GM12878 (cell line): ENCODE results near the gene ADAMTS14.

Experiments
- CBX5 ChIP-seq: sonication (generic); IDR thresholded peaks from 2 replicates; pipeline ENCODE4 v1.6.1; 2016; ENCODE audit warnings: low read depth, moderate library complexity, mild to moderate bottlenecking, inconsistent platforms
- HCFC1 ChIP-seq: fragments of 150-350 bp; IDR thresholded peaks from 2 replicates; pipeline ENCODE4 v1.6.1; 2014; ENCODE audit warnings: low read length
- NRF1 ChIP-seq: conservative IDR thresholded peaks from 2 replicates; pipeline ENCODE4 v1.6.1; 2011; ENCODE audit warnings: mild to moderate bottlenecking, low read depth, low read length, improper control_type of control experiment
- POLR2A ChIP-seq: IDR thresholded peaks from 2 replicates; pipeline ENCODE4 v1.6.1; 2011; ENCODE audit warnings: low read depth, mild to moderate bottlenecking, low read length
- POLR2AphosphoS5 ChIP-seq: IDR thresholded peaks from 2 replicates; pipeline ENCODE4 v1.6.1; 2011; ENCODE audit warnings: mild to moderate bottlenecking, low read length, inconsistent platforms
- RAD21 ChIP-seq: IDR thresholded peaks from 2 replicates; pipeline ENCODE4 v1.6.1; 2011; ENCODE audit warnings: mild to moderate bottlenecking, low read depth, low read length, moderate library complexity; ENCODE audit not compliant: insufficient read depth
- SP1 ChIP-seq: IDR thresholded peaks from one replicate; pipeline ENCODE4 v1.6.1; 2011; ENCODE audit warnings: low read depth, low read length
- YY1 ChIP-seq: IDR thresholded peaks from 2 replicates; pipeline ENCODE4 v1.6.1; 2011; ENCODE audit warnings: low read depth, mild to moderate bottlenecking, low read length
- TF ChIP-seq, protein P1 (sequence below): fragments of 450-650 bp; IDR thresholded peaks from 2 replicates; pipeline ENCODE4 v1.6.1; 2017; ENCODE audit warnings: mild to moderate bottlenecking
- TF ChIP-seq, protein P2 (sequence below), 3 experiments: IDR thresholded peaks in 2 of 3; conservative IDR thresholded peaks in 1 of 3; 2 replicates each; pipeline ENCODE4 v1.5.1; 2011; ENCODE audit warnings: low read depth in 3 of 3, low read length in 3 of 3, mild to moderate bottlenecking in 3 of 3, control low read depth in 2 of 3, moderate library complexity in 2 of 3, inconsistent platforms in 1 of 3, mixed read lengths in 1 of 3; ENCODE audit not compliant: control insufficient read depth in 2 of 3, insufficient read depth in 1 of 3; ENCODE audit errors: extremely low read depth in 1 of 3

DNA sequence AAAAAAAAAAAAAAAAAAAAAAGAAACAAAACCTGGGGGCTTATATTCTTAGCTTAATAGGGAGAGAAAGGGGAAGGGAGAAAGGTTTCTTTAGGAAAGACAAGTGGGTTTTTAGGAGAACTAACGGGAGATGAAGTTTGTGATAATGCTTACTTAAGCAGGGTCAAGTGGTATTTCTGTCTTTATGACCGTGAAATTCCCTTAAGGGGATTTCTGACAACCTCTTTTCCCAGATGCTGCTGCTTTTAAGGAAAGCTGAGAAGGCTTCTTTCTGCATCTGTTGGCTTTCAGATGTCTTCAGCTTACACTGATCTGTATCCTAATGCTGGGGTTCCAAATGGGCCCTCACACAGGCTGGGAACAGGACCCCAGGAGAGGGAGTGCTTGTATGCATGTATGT, 42.6 kb downstream of the ADAMTS14 start:
- TF ChIP-seq, protein P1, sequence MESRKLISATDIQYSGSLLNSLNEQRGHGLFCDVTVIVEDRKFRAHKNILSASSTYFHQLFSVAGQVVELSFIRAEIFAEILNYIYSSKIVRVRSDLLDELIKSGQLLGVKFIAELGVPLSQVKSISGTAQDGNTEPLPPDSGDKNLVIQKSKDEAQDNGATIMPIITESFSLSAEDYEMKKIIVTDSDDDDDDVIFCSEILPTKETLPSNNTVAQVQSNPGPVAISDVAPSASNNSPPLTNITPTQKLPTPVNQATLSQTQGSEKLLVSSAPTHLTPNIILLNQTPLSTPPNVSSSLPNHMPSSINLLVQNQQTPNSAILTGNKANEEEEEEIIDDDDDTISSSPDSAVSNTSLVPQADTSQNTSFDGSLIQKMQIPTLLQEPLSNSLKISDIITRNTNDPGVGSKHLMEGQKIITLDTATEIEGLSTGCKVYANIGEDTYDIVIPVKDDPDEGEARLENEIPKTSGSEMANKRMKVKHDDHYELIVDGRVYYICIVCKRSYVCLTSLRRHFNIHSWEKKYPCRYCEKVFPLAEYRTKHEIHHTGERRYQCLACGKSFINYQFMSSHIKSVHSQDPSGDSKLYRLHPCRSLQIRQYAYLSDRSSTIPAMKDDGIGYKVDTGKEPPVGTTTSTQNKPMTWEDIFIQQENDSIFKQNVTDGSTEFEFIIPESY, result no peak
- TF ChIP-seq, protein P2, sequence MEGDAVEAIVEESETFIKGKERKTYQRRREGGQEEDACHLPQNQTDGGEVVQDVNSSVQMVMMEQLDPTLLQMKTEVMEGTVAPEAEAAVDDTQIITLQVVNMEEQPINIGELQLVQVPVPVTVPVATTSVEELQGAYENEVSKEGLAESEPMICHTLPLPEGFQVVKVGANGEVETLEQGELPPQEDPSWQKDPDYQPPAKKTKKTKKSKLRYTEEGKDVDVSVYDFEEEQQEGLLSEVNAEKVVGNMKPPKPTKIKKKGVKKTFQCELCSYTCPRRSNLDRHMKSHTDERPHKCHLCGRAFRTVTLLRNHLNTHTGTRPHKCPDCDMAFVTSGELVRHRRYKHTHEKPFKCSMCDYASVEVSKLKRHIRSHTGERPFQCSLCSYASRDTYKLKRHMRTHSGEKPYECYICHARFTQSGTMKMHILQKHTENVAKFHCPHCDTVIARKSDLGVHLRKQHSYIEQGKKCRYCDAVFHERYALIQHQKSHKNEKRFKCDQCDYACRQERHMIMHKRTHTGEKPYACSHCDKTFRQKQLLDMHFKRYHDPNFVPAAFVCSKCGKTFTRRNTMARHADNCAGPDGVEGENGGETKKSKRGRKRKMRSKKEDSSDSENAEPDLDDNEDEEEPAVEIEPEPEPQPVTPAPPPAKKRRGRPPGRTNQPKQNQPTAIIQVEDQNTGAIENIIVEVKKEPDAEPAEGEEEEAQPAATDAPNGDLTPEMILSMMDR (IDR thresholded peaks at IDR 0.05 in 2 of 3, conservative IDR thresholded peaks at IDR 0.05 in 1 of 3; ENCODE audit: control insufficient read depth in 2 of 3, extremely low read depth in 1 of 3, insufficient read depth in 1 of 3, low read depth in 3 of 3, low read length in 3 of 3), result no peak
- TF ChIP-seq RAD21 (no peak), SP1 (no peak), YY1 (no peak), POLR2AphosphoS5 (no peak), HCFC1 (no peak), POLR2A (no peak), CBX5 (no peak), NRF1 (no peak)
